ENCODE data around the gene C11orf86. TPM values are rescaled to one million over a fixed set of nuclear protein-coding genes. Genes with fewer than 3 reads are reported as not detected.

C11orf86 gene
- total and polyA plus RNA-seq, 2 donors from 2014 or later: 0.92 TPM; not detected in 1

- Histone ChIP-seq H3K4me1 (ENCODE audit: control insufficient read depth in 2 of 3, insufficient read depth in 2 of 3, low read depth in 1 of 3, low read length in 3 of 3) (peaks cover 0 to 23% (median 0%) of the 10 kb centered on the region in 3 donors), H3K4me3 (ENCODE audit: low read length in 3 of 3) (no peak overlapping the region), H3K9ac (ENCODE audit: low read length in 3 of 3) (no peak overlapping the region), H3K36me3 (ENCODE audit: control insufficient read depth in 2 of 3, insufficient read depth in 3 of 3, low read length in 3 of 3) (no peaks in the 10 kb centered on the region), H3K9me3 (ENCODE audit: control insufficient read depth in 2 of 3, insufficient read depth in 1 of 3, low read length in 3 of 3) (no peaks in the 10 kb centered on the region), H3K27ac (ENCODE audit: low read depth in 2 of 2, low read length in 2 of 2) (no peak overlapping the region), H3K27me3 (ENCODE audit: control insufficient read depth, insufficient read depth, low read length) (no peaks in the 10 kb centered on the region)
- intact Hi-C loops (cut with DNase I): no loop called here
- DNase-seq (no peak), FAIRE-seq (no peak)
- TF ChIP-seq CTCF (IDR thresholded peaks at IDR 0.05; ENCODE audit: borderline replicate concordance, extremely low read depth, insufficient read depth): no peak
These were observed 5.4 kb upstream of the C11orf86 start for GRCh38 chr11:66969584-66970225.

- no peak overlapping the region for H3K9ac ChIP-seq (ENCODE audit: low read length in 3 of 3)
- peaks cover 0 to 23% (median 0%) of the 10 kb centered on the region in 3 donors for H3K4me1 ChIP-seq (ENCODE audit: control insufficient read depth in 2 of 3, insufficient read depth in 2 of 3, low read depth in 1 of 3, low read length in 3 of 3)
- peak overlapping the region; percentile 43 to 68 for H3K27ac ChIP-seq (ENCODE audit: low read depth in 2 of 2, low read length in 2 of 2)
- FAIRE-seq (no peak), DNase-seq (no peak)
- no peaks in the 10 kb centered on the region for H3K9me3 ChIP-seq (ENCODE audit: control insufficient read depth in 2 of 3, insufficient read depth in 1 of 3, low read length in 3 of 3)
- intact Hi-C loops (cut with DNase I): no loop called here
- H3K4me3 ChIP-seq (ENCODE audit: low read length in 3 of 3): no peak overlapping the region
- H3K27me3 ChIP-seq (ENCODE audit: control insufficient read depth, insufficient read depth, low read length): no peaks in the 10 kb centered on the region
- H3K36me3 ChIP-seq (ENCODE audit: control insufficient read depth in 2 of 3, insufficient read depth in 3 of 3, low read length in 3 of 3): no peaks in the 10 kb centered on the region
- TF ChIP-seq CTCF (IDR thresholded peaks at IDR 0.05; ENCODE audit: borderline replicate concordance, extremely low read depth, insufficient read depth): no peak
These were observed 4.7 kb upstream of the C11orf86 start for GRCh38 chr11:66970371-66970806.

GRCh38 chr11:66970807-66971442 lies 4.2 kb upstream of the C11orf86 start:
- H3K4me1 ChIP-seq (ENCODE audit: control insufficient read depth in 2 of 3, insufficient read depth in 2 of 3, low read depth in 1 of 3, low read length in 3 of 3): peaks cover 0 to 21% (median 0%) of the 10 kb centered on the region in 3 donors
- no peak overlapping the region for H3K4me3 ChIP-seq (ENCODE audit: low read length in 3 of 3)
- intact Hi-C loops (cut with DNase I): no loop called here
- no peak for FAIRE-seq
- DNase-seq: peak in 1 of 5 donors; percentile 18
- peak overlapping the region; percentile 43 to 68 for H3K27ac ChIP-seq (ENCODE audit: low read depth in 2 of 2, low read length in 2 of 2)
- no peaks in the 10 kb centered on the region for H3K27me3 ChIP-seq (ENCODE audit: control insufficient read depth, insufficient read depth, low read length)
- H3K9ac ChIP-seq (ENCODE audit: low read length in 3 of 3): no peak overlapping the region
- no peaks in the 10 kb centered on the region for H3K9me3 ChIP-seq (ENCODE audit: control insufficient read depth in 2 of 3, insufficient read depth in 1 of 3, low read length in 3 of 3)
- H3K36me3 ChIP-seq (ENCODE audit: control insufficient read depth in 2 of 3, insufficient read depth in 3 of 3, low read length in 3 of 3): no peaks in the 10 kb centered on the region
- no peak for TF ChIP-seq CTCF (IDR thresholded peaks at IDR 0.05; ENCODE audit: borderline replicate concordance, extremely low read depth, insufficient read depth)

Measured in kidney (tissue), 14 donors.